HG03439 (cell line): ENCODE data around the gene SFMBT2.
"Not testable (repeated sequence)": the region's sequence is repeated elsewhere in the genome, so short reads cannot be mapped to it uniquely, and the experiment has no call there.

Source experiments
- ATAC-seq: cut with Tn5 transposase; IDR thresholded peaks from one replicate; pipeline ENCODE4 v1.9.1; 2021; ENCODE audit warnings: mild to moderate bottlenecking, moderate library complexity; ENCODE audit not compliant: unreplicated experiment

SFMBT2 gene

GRCh38 chr10:7333961-7334641 lies 76.7 kb downstream of the SFMBT2 start:
- no peak for ATAC-seq

GRCh38 chr10:7329219-7329618 lies 81.6 kb downstream of the SFMBT2 start:
- no peak for ATAC-seq

- no peak for ATAC-seq
Measured at GRCh38 chr10:7327885-7328284, 82.9 kb downstream of the SFMBT2 start.

- ATAC-seq = no peak
Measured at GRCh38 chr10:7322623-7323022, 88.2 kb downstream of the SFMBT2 start.

- ATAC-seq = no peak
Measured at GRCh38 chr10:7320072-7320471, 90.8 kb downstream of the SFMBT2 start.

- ATAC-seq = no peak
Measured at GRCh38 chr10:7319632-7320031, 91.2 kb downstream of the SFMBT2 start.

- no peak for ATAC-seq
Measured at GRCh38 chr10:7318836-7319235, 92.0 kb downstream of the SFMBT2 start.

- ATAC-seq = no peak
Measured at GRCh38 chr10:7317786-7318446, 92.9 kb downstream of the SFMBT2 start.

- no peak for ATAC-seq
Measured at GRCh38 chr10:7316839-7317238, 94.0 kb downstream of the SFMBT2 start.

GRCh38 chr10:7315906-7316305 lies 94.9 kb downstream of the SFMBT2 start:
- no peak for ATAC-seq

GRCh38 chr10:7314170-7314569 lies 96.7 kb downstream of the SFMBT2 start:
- ATAC-seq = no peak

- no peak for ATAC-seq
Measured at GRCh38 chr10:7312488-7312857, 98.4 kb downstream of the SFMBT2 start.

GRCh38 chr10:7311850-7312487 lies 98.9 kb downstream of the SFMBT2 start:
- ATAC-seq = not testable (repeated sequence)

GRCh38 chr10:7311218-7311849 lies 99.5 kb downstream of the SFMBT2 start:
- ATAC-seq = no peak

GRCh38 chr10:7310076-7310475 lies 100.8 kb downstream of the SFMBT2 start:
- ATAC-seq = no peak

GRCh38 chr10:7308826-7309225 lies 102.0 kb downstream of the SFMBT2 start:
- no peak for ATAC-seq

GRCh38 chr10:7306616-7307015 lies 104.2 kb downstream of the SFMBT2 start:
- no peak for ATAC-seq

- no peak for ATAC-seq
Measured at GRCh38 chr10:7306147-7306546, 104.7 kb downstream of the SFMBT2 start.

GRCh38 chr10:7305053-7305452 lies 105.8 kb downstream of the SFMBT2 start:
- ATAC-seq = no peak

GRCh38 chr10:7304110-7304509 lies 106.7 kb downstream of the SFMBT2 start:
- no peak for ATAC-seq

GRCh38 chr10:7302930-7303557 lies 107.8 kb downstream of the SFMBT2 start:
- ATAC-seq = no peak
